ENCODE data around the gene WDCP. TPM values are rescaled to one million over a fixed set of nuclear protein-coding genes. Genes with fewer than 3 reads are reported as not detected.
"Not testable (repeated sequence)": the region's sequence is repeated elsewhere in the genome, so short reads cannot be mapped to it uniquely, and the experiment has no call there.

Gene WDCP
- total RNA-seq, 1 donor from 2014 or later: 25.9 TPM

DNA sequence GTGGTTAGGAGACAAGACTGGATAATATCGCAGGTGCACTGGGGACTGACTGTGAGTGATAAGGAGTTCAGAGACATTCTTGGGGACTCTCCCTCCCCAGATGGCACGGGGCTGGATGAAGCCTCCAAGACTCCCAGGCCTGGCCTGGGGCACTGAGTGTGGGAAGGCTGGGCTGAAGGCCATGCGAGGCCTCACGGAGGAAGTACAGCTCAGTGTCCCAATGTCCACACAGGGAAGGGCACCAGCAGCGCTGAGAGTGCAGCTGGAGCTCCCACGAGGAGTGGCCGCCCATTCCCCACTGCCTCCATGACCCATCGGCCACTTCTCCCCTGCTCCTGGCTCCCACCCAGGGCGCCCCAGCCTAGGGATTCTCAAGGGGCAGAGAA is 30.8 kb downstream of the WDCP start:
- no peaks in the 10 kb centered on the region for H4K20me1 ChIP-seq (ENCODE audit: low read depth)
- H3K4me3 Mint-ChIP-seq: no peak overlapping the region
- no peaks in the 10 kb centered on the region for H3K27me3 ChIP-seq
- no peak overlapping the region for H3K4me2 ChIP-seq
- no peak overlapping the region for H2AFZ ChIP-seq (replicated peaks)
- no peak for DNase-seq (ENCODE audit: low spot score)
- peaks cover 6% of the 10 kb centered on the region for H3K27me3 Mint-ChIP-seq (ENCODE audit: insufficient read depth, low read depth)
- H3K9me3 ChIP-seq (ENCODE audit: low read depth): no peaks in the 10 kb centered on the region
- H3K4me1 Mint-ChIP-seq: peaks cover 7% of the 10 kb centered on the region
- no peaks in the 10 kb centered on the region for H3K4me1 ChIP-seq
- no peak for TF ChIP-seq EZH2phosphoT487 (IDR thresholded peaks at IDR 0.05)
- TF ChIP-seq CTCF (IDR thresholded peaks at IDR 0.05): no peak
- no peak for TF ChIP-seq EZH2 (IDR thresholded peaks at IDR 0.05)
- H3K36me3 ChIP-seq: no peaks in the 10 kb centered on the region
- H3K79me2 ChIP-seq (ENCODE audit: low read depth): no peaks in the 10 kb centered on the region
- no peak overlapping the region for H3K27ac Mint-ChIP-seq
- no peak overlapping the region for H3K9ac ChIP-seq
- no peaks in the 10 kb centered on the region for H3K9me3 Mint-ChIP-seq
- no peak overlapping the region for H3K27ac ChIP-seq
- no peak overlapping the region for H3K4me3 ChIP-seq
- H3K36me3 Mint-ChIP-seq: no peaks in the 10 kb centered on the region
- no peaks in the 10 kb centered on the region for H3F3A ChIP-seq (ENCODE audit: low read depth)

GRCh38 chr2:24015562-24016375 is 31.4 kb downstream of the WDCP start:
- H4K20me1 ChIP-seq (ENCODE audit: low read depth): no peaks in the 10 kb centered on the region
- H3K9ac ChIP-seq: no peak overlapping the region
- Mint-ChIP-seq H3K27ac (no peak overlapping the region), H3K4me1 (peaks cover 7% of the 10 kb centered on the region), H3K9me3 (no peaks in the 10 kb centered on the region), H3K4me3 (no peak overlapping the region), H3K36me3 (no peaks in the 10 kb centered on the region), H3K27me3 (ENCODE audit: insufficient read depth, low read depth) (peaks cover 9% of the 10 kb centered on the region)
- H3K4me3 ChIP-seq: no peak overlapping the region
- no peaks in the 10 kb centered on the region for H3K36me3 ChIP-seq
- H2AFZ ChIP-seq (replicated peaks): no peak overlapping the region
- no peaks in the 10 kb centered on the region for H3K79me2 ChIP-seq (ENCODE audit: low read depth)
- no peak overlapping the region for H3K27ac ChIP-seq
- TF ChIP-seq EZH2 (IDR thresholded peaks at IDR 0.05): no peak
- no peak for TF ChIP-seq EZH2phosphoT487 (IDR thresholded peaks at IDR 0.05)
- TF ChIP-seq CTCF (IDR thresholded peaks at IDR 0.05): no peak
- H3F3A ChIP-seq (ENCODE audit: low read depth): no peaks in the 10 kb centered on the region
- no peak overlapping the region for H3K4me2 ChIP-seq
- H3K27me3 ChIP-seq: peaks cover 6% of the 10 kb centered on the region
- no peaks in the 10 kb centered on the region for H3K9me3 ChIP-seq (ENCODE audit: low read depth)
- no peak for DNase-seq (ENCODE audit: low spot score)
- peaks cover 1% of the 10 kb centered on the region for H3K4me1 ChIP-seq

DNA sequence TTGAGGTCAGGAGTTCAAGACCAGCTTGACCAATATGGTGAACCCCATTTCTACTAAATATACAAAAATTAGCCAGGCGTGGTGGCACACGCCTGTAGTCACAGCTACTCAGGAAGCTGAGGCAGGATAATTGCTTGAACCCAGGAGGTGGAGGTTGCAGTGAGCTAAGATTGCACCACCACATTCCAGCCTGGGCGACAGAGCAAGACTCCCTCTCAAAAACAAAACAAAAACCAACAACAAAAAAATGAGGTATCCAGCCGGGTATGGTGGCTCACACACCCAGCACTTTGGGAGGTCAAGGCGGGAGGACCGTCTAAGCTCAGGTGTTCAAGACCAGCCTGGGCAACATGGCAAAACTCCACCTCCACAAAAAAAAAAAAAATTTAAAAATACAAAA is 32.3 kb downstream of the WDCP start:
- not testable (repeated sequence) for H3K4me1 Mint-ChIP-seq; H3F3A ChIP-seq (ENCODE audit: low read depth); H3K27ac Mint-ChIP-seq; H4K20me1 ChIP-seq (ENCODE audit: low read depth); H3K9me3 ChIP-seq (ENCODE audit: low read depth); H3K9ac ChIP-seq; H3K4me1 ChIP-seq; H3K4me3 Mint-ChIP-seq; H3K36me3 ChIP-seq; H3K4me3 ChIP-seq; DNase-seq (ENCODE audit: low spot score); H3K27ac ChIP-seq; H3K79me2 ChIP-seq (ENCODE audit: low read depth); H3K27me3 Mint-ChIP-seq (ENCODE audit: insufficient read depth, low read depth); H3K36me3 Mint-ChIP-seq; H3K9me3 Mint-ChIP-seq; H3K4me2 ChIP-seq; H2AFZ ChIP-seq (replicated peaks)
- peaks cover 14% of the 10 kb centered on the region for H3K27me3 ChIP-seq

GRCh38 chr2:24012521-24013188 is 34.5 kb downstream of the WDCP start:
- Mint-ChIP-seq H3K27ac (no peak overlapping the region), H3K27me3 (ENCODE audit: insufficient read depth, low read depth) (peaks cover 13% of the 10 kb centered on the region), H3K4me1 (peaks cover 2% of the 10 kb centered on the region), H3K4me3 (no peak overlapping the region), H3K36me3 (no peaks in the 10 kb centered on the region), H3K9me3 (no peaks in the 10 kb centered on the region)
- Histone ChIP-seq H3K4me1 (peaks cover 8% of the 10 kb centered on the region), H3K4me2 (no peak overlapping the region), H2AFZ (replicated peaks) (no peak overlapping the region), H3K4me3 (no peak overlapping the region), H3K27me3 (peaks cover 26% of the 10 kb centered on the region), H3K9ac (no peak overlapping the region), H3K79me2 (ENCODE audit: low read depth) (no peaks in the 10 kb centered on the region), H3K36me3 (no peaks in the 10 kb centered on the region), H3K27ac (no peak overlapping the region), H3F3A (ENCODE audit: low read depth) (no peaks in the 10 kb centered on the region), H3K9me3 (ENCODE audit: low read depth) (no peaks in the 10 kb centered on the region), H4K20me1 (ENCODE audit: low read depth) (no peaks in the 10 kb centered on the region)
- no peak for DNase-seq (ENCODE audit: low spot score)
- TF ChIP-seq EZH2 (IDR thresholded peaks at IDR 0.05): no peak
- TF ChIP-seq EZH2phosphoT487 (IDR thresholded peaks at IDR 0.05): no peak
- no peak for TF ChIP-seq CTCF (IDR thresholded peaks at IDR 0.05)
